OCI-LY7 (cell line): ENCODE measurements around the gene ADD1.

ENCODE experiments used
- EZH2phosphoT487 ChIP-seq: fragments of 200-600 bp; sonication (generic); IDR thresholded peaks from 2 replicates; pipeline ENCODE4 v1.6.1; 2018; ENCODE audit warnings: low read depth, borderline replicate concordance, mild to moderate bottlenecking, mixed run types, antibody characterized with exemption, low read length, moderate library complexity, mixed read lengths
- TF ChIP-seq, protein P1 (sequence below): fragments of 200-600 bp; sonication (generic); conservative IDR thresholded peaks from 2 replicates; pipeline ENCODE4 v1.5.1; 2014; ENCODE audit warnings: mild to moderate bottlenecking, antibody characterized with exemption, low read length, moderate library complexity, mixed read lengths

DNA sequence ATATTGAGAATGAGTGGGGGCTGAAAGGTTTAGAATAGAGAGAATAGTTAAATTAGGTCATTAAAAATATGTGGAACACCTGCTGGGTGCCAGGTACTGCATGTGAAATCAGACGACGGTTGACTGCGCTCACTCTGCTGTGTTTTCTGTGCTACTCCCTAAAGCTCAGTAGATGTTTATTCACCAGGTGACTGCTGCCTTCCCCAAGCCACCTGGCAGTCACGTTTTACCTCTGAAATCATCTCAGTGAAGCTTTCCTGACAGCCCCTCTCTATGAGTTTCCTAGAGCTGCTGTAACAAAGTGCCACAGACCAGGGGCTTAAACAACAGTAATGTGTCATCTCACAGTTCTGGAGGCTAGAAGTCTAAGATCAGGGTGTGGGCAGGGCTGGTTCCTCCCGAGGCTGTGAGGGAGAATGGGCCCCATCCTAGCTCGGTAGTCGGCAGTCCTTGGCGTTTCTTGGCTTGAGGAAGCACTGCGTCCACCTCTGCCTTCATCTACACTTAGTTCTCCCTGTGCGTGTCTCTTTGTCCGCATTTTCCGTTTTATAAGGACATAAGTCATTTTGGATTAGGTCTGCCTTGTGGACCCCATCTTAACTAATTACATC lies 25.3 kb downstream of the ADD1 start:
- TF ChIP-seq, protein P1, sequence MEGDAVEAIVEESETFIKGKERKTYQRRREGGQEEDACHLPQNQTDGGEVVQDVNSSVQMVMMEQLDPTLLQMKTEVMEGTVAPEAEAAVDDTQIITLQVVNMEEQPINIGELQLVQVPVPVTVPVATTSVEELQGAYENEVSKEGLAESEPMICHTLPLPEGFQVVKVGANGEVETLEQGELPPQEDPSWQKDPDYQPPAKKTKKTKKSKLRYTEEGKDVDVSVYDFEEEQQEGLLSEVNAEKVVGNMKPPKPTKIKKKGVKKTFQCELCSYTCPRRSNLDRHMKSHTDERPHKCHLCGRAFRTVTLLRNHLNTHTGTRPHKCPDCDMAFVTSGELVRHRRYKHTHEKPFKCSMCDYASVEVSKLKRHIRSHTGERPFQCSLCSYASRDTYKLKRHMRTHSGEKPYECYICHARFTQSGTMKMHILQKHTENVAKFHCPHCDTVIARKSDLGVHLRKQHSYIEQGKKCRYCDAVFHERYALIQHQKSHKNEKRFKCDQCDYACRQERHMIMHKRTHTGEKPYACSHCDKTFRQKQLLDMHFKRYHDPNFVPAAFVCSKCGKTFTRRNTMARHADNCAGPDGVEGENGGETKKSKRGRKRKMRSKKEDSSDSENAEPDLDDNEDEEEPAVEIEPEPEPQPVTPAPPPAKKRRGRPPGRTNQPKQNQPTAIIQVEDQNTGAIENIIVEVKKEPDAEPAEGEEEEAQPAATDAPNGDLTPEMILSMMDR, result no peak
- TF ChIP-seq EZH2phosphoT487, result no peak
